Stimulated activated CD8-positive, alpha-beta memory T cell treated with anti-CD3 and anti-CD28 coated beads, Interleukin-15, amount 100 ng/mL, for 1 hour (primary cell): ENCODE data around the gene GNB5.

Source experiments
- DNase-seq: peaks from one replicate; pipeline ENCODE4 v3.0.0-alpha.2; 2020; ENCODE audit warnings: low read depth

GNB5 gene

DNA sequence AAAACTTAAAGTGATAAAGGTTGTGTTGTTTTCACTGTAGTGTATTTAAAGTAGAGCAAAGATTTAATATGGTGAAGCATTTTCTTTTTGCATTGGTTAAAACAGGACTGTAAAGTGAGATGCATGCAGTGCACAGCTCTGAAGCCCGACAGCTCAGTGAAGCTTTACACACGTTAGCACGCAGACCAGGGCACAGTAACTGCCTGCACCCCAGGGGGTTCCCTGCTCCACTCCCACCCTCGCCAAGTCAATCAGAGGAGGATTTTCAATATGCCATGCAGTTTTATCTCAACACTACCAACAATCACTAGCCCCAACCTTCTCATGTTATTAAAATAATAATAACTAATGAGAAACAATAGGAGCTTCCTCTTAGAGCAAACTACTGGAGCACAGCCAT is 50.5 kb downstream of the GNB5 start:
- no peak for DNase-seq

- peak; percentile 35 for DNase-seq
These were observed 51.4 kb downstream of the GNB5 start for GRCh38 chr15:52139599-52140462.

DNA sequence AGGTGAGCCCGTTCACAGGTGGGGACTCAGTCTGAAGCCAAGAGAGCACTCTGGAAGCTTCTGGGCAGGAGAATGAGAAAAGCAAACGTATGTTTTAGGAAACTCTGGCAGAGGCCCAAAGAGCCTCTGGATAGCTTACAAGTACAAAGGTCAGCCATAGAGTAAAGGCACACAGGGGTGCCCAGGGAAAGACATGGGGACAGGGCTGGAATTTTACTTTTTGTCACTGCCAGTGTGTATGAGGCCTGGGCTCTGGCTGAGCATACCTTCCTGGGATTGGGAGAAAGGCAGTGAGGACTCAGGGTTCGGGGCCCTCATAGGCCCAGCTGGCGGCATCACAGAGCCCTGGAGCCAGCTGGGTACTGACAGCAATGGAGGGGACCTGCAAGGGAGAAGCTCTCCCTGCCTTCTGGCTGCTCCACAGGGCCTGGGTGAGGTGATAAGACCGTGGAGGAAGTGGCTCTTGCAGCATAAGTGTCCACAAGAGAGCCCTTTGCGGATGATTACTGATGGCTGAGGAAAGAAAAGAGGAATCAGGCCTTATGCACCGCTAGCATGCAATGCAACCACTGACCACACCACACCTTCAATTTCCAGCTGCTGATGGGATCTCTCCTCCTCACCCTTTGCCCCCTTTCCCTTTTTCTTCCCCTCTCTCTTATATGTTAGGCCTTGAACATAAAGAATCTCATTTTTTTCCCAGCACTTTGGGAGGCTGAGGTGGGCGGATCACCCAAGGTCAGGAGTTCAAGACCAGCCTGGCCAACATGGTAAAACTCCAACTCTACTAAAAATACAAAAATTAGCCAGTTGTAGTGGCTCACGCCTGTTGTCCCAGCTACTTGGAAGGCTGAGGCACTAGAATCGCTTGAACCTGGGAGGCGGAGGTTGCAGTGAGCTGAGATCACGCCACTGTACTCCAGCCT is 53.5 kb downstream of the GNB5 start:
- no peak for DNase-seq

- no peak for DNase-seq
These were observed 54.7 kb downstream of the GNB5 start for GRCh38 chr15:52136442-52136980.

GRCh38 chr15:52134502-52135144 is 56.6 kb downstream of the GNB5 start:
- DNase-seq: no peak

DNA sequence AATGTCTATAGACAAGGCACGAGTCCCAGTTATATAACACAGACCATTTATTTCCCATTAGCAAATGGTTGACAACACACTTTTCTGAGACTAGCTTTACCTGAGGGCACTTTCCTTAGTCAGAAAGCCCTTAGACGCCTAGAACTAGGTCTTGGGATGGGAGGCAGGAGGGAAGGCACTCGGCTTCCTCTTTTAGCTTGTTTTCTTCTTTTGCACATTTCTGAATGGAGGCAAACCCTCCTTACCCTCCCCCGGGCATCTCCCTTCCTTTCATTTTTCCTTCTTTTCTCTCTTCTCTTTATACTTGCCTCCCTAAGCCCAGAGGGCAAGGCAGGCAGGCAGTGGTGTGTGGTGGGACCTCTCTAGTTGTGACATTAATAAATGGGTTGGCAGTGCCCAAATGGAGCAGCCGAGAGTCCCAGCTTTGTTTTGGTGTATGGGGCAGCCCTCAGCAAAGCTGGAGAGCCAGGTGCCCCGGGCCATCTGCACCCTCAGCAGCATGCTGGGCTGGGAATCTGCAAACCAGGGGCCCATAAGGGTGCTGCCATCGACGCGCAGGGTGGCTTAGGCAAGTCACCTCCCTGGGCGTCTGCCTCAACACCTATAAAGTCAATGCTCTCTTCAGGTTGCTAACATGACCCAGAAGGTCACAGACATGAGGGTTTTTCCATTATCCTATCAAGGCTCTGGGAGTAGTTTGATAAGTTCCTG is 57.5 kb downstream of the GNB5 start:
- no peak for DNase-seq

DNA sequence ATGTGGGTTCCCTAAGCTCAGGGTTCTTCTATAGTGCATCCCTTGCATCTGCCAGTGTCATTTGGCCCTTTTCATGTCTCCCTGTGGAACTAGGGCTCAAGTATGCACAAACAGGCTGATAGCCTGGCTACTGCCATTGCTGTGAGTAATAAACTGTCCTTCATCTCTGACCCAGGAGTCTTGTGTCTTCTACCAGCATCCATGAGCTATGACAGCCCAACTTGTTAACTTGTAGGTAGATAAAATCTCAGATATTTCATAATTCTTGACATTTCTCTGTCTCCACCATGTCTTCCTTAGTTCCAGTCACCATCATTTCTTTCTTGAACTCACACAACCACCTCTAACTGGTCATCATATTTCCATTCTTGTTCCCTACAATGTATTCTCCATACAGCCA is 59.1 kb downstream of the GNB5 start:
- no peak for DNase-seq

GRCh38 chr15:52128568-52128967 is 62.6 kb downstream of the GNB5 start:
- DNase-seq: no peak

DNA sequence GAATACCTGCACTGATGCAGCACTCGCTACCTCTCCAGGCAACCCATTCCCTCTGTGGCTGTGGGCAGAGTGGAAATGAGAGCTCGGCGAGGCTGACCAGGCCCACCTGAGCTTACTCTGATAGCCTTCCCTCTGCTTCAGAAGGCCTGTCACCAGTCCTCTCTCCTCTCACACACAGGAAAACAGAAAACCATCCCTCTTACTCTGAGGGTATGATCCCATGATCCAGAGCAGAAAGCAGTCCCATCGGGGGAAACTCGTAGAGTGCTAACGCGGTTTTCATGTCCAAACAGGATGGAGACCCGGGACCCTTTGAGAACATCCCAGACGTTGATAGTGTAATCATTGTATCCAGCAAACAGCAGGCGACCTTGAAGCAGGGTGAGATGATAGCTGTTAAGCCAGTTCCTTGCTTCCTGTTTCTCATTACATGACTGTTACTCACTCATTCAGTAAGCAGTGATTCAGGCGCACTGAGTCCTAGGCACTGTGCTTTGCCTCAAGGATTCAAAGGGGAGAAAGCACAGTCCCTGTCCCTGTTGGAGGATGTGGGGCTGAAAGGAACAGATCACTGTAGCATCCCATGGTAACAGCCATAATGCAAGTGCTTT is 66.8 kb downstream of the GNB5 start:
- no peak for DNase-seq

DNA sequence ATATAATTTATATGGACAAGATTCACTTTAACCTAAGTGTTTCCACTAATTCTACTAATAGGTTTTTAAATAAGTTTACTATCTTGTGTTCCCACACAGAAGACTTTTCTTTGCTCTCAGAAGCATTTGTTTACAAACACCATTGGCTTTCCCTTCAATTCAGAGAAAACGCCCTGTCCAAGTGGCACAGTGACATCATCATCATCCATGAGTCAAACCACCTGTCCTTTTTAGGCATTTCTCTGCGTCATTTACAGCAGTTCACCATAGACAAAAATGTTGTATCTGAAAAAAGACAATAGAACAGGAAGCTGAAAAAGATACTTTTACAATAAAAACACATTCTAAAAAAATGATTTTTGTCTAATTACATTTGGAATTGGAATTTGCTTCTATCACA is 69.3 kb downstream of the GNB5 start:
- DNase-seq: no peak

DNA sequence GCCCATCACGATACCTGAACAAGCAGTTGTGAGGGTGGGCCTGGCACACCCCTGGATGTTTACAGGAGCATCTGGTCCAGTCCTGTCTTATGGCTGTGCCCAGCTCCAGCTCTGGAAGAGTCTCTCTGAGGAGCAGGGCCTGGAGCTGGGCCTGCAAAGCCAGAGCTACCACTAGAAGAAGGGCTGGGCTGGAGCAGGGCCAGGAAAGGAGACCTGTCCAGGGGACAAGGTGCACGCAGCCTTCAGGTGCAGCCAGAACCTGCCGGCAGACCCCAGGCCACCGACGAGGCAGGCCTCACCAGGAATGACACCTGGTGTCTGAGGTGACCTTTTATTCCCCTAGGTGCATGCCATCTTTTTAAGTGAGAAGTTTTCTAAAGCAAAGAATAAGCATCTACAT is 70.2 kb downstream of the GNB5 start:
- DNase-seq: no peak

DNA sequence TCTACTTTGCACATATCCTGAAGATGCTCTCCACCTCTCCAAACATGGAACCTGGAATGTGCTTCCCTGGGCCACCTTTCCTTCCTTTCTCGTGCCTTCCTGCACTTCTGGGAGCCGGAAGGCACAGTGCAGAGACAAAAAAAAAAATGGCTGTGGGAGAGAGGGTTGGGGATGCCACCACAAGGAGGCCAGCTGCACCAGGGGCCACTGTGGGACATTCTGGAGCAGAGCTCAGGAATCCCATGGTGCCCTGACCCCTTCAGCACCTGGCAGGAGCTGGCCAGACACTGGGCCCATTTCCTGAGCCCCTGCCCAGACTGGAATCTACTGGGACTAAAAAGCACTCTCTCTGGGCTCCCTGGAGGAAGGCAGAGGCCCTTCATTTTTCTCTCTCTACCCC is 70.7 kb downstream of the GNB5 start:
- DNase-seq: no peak

GRCh38 chr15:52118969-52119749 is 72.0 kb downstream of the GNB5 start:
- no peak for DNase-seq

DNA sequence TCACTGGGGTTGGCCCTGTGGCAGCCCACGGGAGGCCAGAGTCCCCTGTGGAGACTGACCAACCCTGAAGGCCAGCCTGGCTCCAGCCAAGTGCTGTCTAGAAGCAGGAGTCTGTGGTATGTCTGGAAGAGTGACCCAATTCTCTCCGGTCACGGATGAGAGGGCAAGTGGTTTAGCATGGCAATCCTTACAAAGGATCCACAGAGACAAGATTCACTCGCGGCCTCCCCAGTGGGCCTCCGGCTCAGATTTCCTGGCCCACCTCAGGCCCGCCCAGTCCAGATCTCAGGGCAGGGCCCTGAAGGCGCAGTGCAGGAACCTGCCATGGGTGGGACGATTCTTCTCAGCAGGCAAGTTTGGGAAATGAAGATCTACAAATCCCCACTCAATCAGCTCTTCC is 73.6 kb downstream of the GNB5 start:
- no peak for DNase-seq

- no peak for DNase-seq
These were observed 75.4 kb downstream of the GNB5 start for GRCh38 chr15:52115598-52116427.

DNA sequence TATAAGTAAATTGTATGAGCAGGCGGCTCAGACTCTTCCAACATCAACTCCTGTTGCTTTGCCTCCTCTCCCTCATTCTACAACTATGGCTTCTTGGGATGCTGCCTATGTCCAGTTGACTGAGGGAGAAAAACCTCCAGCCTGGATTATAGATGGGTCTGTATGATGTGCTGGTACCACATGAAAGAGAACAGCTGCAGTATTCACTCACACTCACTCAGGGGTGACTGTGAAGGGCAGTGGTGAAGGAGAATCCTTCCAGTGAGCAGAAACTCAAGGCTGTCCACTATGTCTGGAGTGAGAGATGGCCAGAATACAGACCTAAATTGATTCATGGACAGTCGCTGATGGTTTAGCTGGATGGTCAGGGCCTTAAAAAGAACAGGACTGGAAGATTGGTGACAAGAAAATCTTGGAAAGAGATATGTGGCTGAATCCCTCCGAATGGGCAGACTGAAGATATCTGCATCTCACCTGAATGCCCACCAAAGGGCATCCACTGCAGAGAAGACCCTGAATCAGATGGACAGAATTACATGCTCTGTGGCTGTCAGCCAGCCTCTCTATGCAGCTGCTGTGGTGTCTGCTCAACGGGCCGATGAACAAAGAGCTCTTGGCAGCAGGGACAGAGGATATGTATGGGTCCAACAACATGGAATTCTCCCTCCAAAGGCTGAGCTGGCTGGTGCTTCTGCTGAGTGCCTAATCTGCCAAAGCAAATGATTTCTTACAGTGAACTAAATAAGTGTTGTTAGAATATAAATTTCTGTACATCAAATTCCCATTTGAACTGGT is 76.7 kb downstream of the GNB5 start:
- no peak for DNase-seq

GRCh38 chr15:52113708-52114107 is 77.5 kb downstream of the GNB5 start:
- no peak for DNase-seq

GRCh38 chr15:52113235-52113634 is 78.0 kb downstream of the GNB5 start:
- no peak for DNase-seq
